ENCODE results near the gene NRG2. TPM values are rescaled to one million over a fixed set of nuclear protein-coding genes. Genes with fewer than 3 reads are reported as not detected.

NRG2 gene
- polyA plus RNA-seq, 2 of the 4 experiments (the other 2 are of a cell fraction) = 1.0 to 1.1 TPM

GRCh38 chr5:139885857-139886208 is 157.3 kb downstream of the NRG2 start:
- ChIA-PET POLR2A (no interaction called here), CTCF (interaction anchor here (0.9 to 2.1 kb wide), 7 partner anchors 12 to 109 kb away, joined by 3 to 5 read pairs (median 4); no protein-coding TSS in a partner anchor)
- no peak for DNase-seq (ENCODE audit: low read depth in 1 of 2, low spot score in 1 of 2)
- TF ChIP-seq POLR2A (IDR thresholded peaks at IDR 0.05; ENCODE audit: low read length) = no peak
- no peak for TF ChIP-seq CBX2 (IDR thresholded peaks at IDR 0.05; ENCODE audit: borderline replicate concordance, low read depth)
- TF ChIP-seq RNF2 (IDR thresholded peaks at IDR 0.05; ENCODE audit: borderline replicate concordance, low read depth) = no peak
- no peak for TF ChIP-seq MAX (IDR thresholded peaks at IDR 0.05)
- TF ChIP-seq RFX5 (IDR thresholded peaks at IDR 0.05) = no peak
- no peak for TF ChIP-seq EHF (CRISPR knock-in tag; IDR thresholded peaks at IDR 0.05)
- no peak for TF ChIP-seq JUNB (IDR thresholded peaks at IDR 0.05)
- TF ChIP-seq CHD4 (IDR thresholded peaks at IDR 0.05; ENCODE audit: borderline replicate concordance) = no peak
- TF ChIP-seq ZC3H11A (IDR thresholded peaks at IDR 0.05) = no peak
- no peak for TF ChIP-seq REST (IDR thresholded peaks at IDR 0.05)
- TF ChIP-seq NFE2L2 (conservative IDR thresholded peaks at IDR 0.05; ENCODE audit: low read length) = no peak
- no peak for TF ChIP-seq RAD21 (conservative IDR thresholded peaks at IDR 0.05 in 1 of 2, IDR thresholded peaks at IDR 0.05 in 1 of 2)
- TF ChIP-seq POLR2AphosphoS2 (conservative IDR thresholded peaks at IDR 0.05; ENCODE audit: low read length) = no peak
- no peak for TF ChIP-seq FOSB (CRISPR knock-in tag; IDR thresholded peaks at IDR 0.05)
- TF ChIP-seq RCOR1 (IDR thresholded peaks at IDR 0.05; ENCODE audit: low read depth, low read length) = no peak
- no peak for TF ChIP-seq MAFK (IDR thresholded peaks at IDR 0.05; ENCODE audit: partially characterized antibody)
- no peak for TF ChIP-seq MYC (IDR thresholded peaks at IDR 0.05; ENCODE audit: borderline replicate concordance, low read length)
- no peak for TF ChIP-seq TP53 (CRISPR knock-in tag; IDR thresholded peaks at IDR 0.05)
- ATAC-seq = no peak
- 79% methylated on average over 4 of the region's 4 CpGs for WGBS (ENCODE audit: missing lambda C conversion rate)
- H3K27ac ChIP-seq = no peak overlapping the region
- no peak for FAIRE-seq
- no peaks in the 10 kb centered on the region for H3K9me3 ChIP-seq
- H3K4me2 ChIP-seq = no peak overlapping the region
- no peak overlapping the region for H3K4me3 ChIP-seq
- no peaks in the 10 kb centered on the region for H3K4me1 ChIP-seq

- Histone ChIP-seq H3K4me2 (no peak overlapping the region), H3K4me1 (no peaks in the 10 kb centered on the region), H3K9me3 (no peaks in the 10 kb centered on the region), H3K27ac (no peak overlapping the region), H3K4me3 (no peak overlapping the region)
- FAIRE-seq (no peak), DNase-seq (ENCODE audit: low read depth in 1 of 2, low spot score in 1 of 2) (no peak), ATAC-seq (no peak)
- ChIA-PET CTCF (interaction anchor here (0.9 to 2.1 kb wide), 5 partner anchors 12 to 108 kb away, joined by 3 to 5 read pairs (median 4); no protein-coding TSS in a partner anchor), POLR2A (no interaction called here)
- WGBS (ENCODE audit: missing lambda C conversion rate) = 72% methylated on average over 15 of the region's 15 CpGs
- TF ChIP-seq EHF (CRISPR knock-in tag; IDR thresholded peaks at IDR 0.05) = no peak
- TF ChIP-seq EP300 (IDR thresholded peaks at IDR 0.05) = no peak
- TF ChIP-seq NPAS2 (CRISPR knock-in tag; IDR thresholded peaks at IDR 0.05; ENCODE audit: borderline replicate concordance) = no peak
Measured at GRCh38 chr5:139885172-139885856, 157.8 kb downstream of the NRG2 start.

- 12% methylated on average over 3 of the region's 3 CpGs for WGBS (ENCODE audit: missing lambda C conversion rate)
- Histone ChIP-seq H3K4me1 (no peaks in the 10 kb centered on the region), H3K4me2 (no peak overlapping the region), H3K27ac (no peak overlapping the region), H3K9me3 (no peaks in the 10 kb centered on the region), H3K4me3 (no peak overlapping the region)
- CTCF ChIA-PET = interaction anchor here (1.0 to 2.1 kb wide), 5 partner anchors 13 to 109 kb away, joined by 3 to 5 read pairs (median 4); no protein-coding TSS in a partner anchor
- DNase-seq (ENCODE audit: low read depth in 1 of 2, low spot score in 1 of 2) (no peak), ATAC-seq (no peak), FAIRE-seq (no peak)
- POLR2A ChIA-PET = no interaction called here
- TF ChIP-seq EHMT2 (IDR thresholded peaks at IDR 0.05; ENCODE audit: low read depth) (no peak), REST (IDR thresholded peaks at IDR 0.05) (no peak), ZSCAN20 (CRISPR knock-in tag; IDR thresholded peaks at IDR 0.05) (no peak), CTCF (IDR thresholded peaks at IDR 0.05) (no peak)
Measured at GRCh38 chr5:139884734-139885133, 158.4 kb downstream of the NRG2 start.

All from A549 (cell line).